H1 (cell line): ENCODE measurements around the gene COMMD1. TPM values are rescaled to one million over a fixed set of nuclear protein-coding genes. Genes with fewer than 3 reads are reported as not detected.

Experiments used
- CTCF ChIA-PET: fragments of 300-600 bp; sonication (Branson Sonifier 250); formaldehyde crosslinking; loops from one replicate; lab custom pipeline; 2021; ENCODE audit not compliant: partially characterized antibody; lab: Charles Lee
- POLR2A ChIA-PET: fragments of 300-600 bp; sonication (Branson Sonifier 250); formaldehyde crosslinking; loops from one replicate; lab custom pipeline; 2021; ENCODE audit warnings: inconsistent platforms; ENCODE audit not compliant: partially characterized antibody; lab: Charles Lee
- DNase-seq, 2 experiments: peaks; one replicate each; pipeline versions ENCODE4 v3.0.0 to v3.0.0-alpha.2; 2010 to 2022; ENCODE audit warnings: low spot score in 2 of 2, low read depth in 1 of 2, mixed read lengths in 1 of 2
- FAIRE-seq: peaks from 2 replicates; lab custom pipeline; 2011; peaks lifted over from hg19 to GRCh38; lab: Jason Lieb, UNC
- H2AFZ ChIP-seq: 2 replicates; pipeline ENCODE4 v1.8.1; 2012; ENCODE audit warnings: low read length, inconsistent platforms
- H2AK5ac ChIP-seq: 2 replicates; pipeline ENCODE4 v1.6.1; 2013; ENCODE audit warnings: low read depth, low read length
- H2BK120ac ChIP-seq: replicated peaks from 2 replicates; pipeline ENCODE3; 2013; ENCODE audit warnings: low read depth, low read length, inconsistent platforms
- H2BK12ac ChIP-seq: 2 replicates; pipeline ENCODE4 v1.6.1; 2013; ENCODE audit warnings: low read depth, low read length
- H2BK15ac ChIP-seq: 2 replicates; pipeline ENCODE4 v1.6.1; 2013; ENCODE audit warnings: low read length
- H2BK20ac ChIP-seq: 2 replicates; pipeline ENCODE4 v1.6.1; 2013; ENCODE audit warnings: low read length
- H2BK5ac ChIP-seq: 2 replicates; pipeline ENCODE4 v1.6.1; 2013; ENCODE audit warnings: low read depth, low read length
- H3K14ac ChIP-seq: 2 replicates; pipeline ENCODE4 v1.6.1; 2013; ENCODE audit warnings: inconsistent platforms; ENCODE audit not compliant: insufficient read length
- H3K18ac ChIP-seq: 2 replicates; pipeline ENCODE4 v1.6.1; 2013; ENCODE audit warnings: low read length; ENCODE audit errors: extremely low read depth
- H3K23ac ChIP-seq: 2 replicates; pipeline ENCODE4 v1.6.1; 2013; ENCODE audit warnings: inconsistent platforms; ENCODE audit not compliant: insufficient read length
- H3K23me2 ChIP-seq: 2 replicates; pipeline ENCODE4 v1.6.1; 2013; ENCODE audit warnings: low read depth, low read length
- H3K27ac ChIP-seq: 2 replicates; pipeline ENCODE4 v1.6.1; 2011; ENCODE audit warnings: low read depth, low read length, inconsistent platforms
- H3K27me3 ChIP-seq, 4 experiments: replicated peaks in 1 of 4; 1 replicate in 1 of 4; 2 replicates in 3 of 4; pipeline versions ENCODE4 v1.6.1 to v1.8.1; 2011 to 2013; ENCODE audit warnings: low read length in 3 of 4, mild to moderate bottlenecking in 3 of 4, inconsistent platforms in 2 of 4, mixed read lengths in 2 of 4, moderate library complexity in 1 of 4; ENCODE audit not compliant: control insufficient read depth in 3 of 4, insufficient read depth in 3 of 4; ENCODE audit errors: extremely low read depth in 1 of 4
- H3K36me3 ChIP-seq, 4 experiments: 2 replicates each; pipeline versions ENCODE4 v1.6.1 to v1.8.1; 2011 to 2013; ENCODE audit warnings: mild to moderate bottlenecking in 4 of 4, low read length in 3 of 4, moderate library complexity in 2 of 4, control low read depth in 1 of 4, inconsistent platforms in 1 of 4; ENCODE audit not compliant: insufficient read depth in 4 of 4, control insufficient read depth in 2 of 4
- H3K4ac ChIP-seq: replicated peaks from 2 replicates; pipeline ENCODE3; 2013; ENCODE audit warnings: low read length, low read depth, mixed read lengths, inconsistent platforms; ENCODE audit not compliant: insufficient read length
- H3K4me1 ChIP-seq, 4 experiments: replicated peaks in 1 of 4; 1 replicate in 1 of 4; 2 replicates in 3 of 4; pipeline versions ENCODE4 v1.6.1 to v1.8.1; 2011 to 2013; ENCODE audit warnings: low read length in 3 of 4, inconsistent platforms in 2 of 4, mixed read lengths in 1 of 4; ENCODE audit not compliant: insufficient read depth in 4 of 4, control insufficient read depth in 3 of 4
- H3K4me2 ChIP-seq, 2 experiments: 2 replicates each; pipeline versions ENCODE4 v1.6.1 to v1.8.1; 2011 to 2013; ENCODE audit warnings: low read depth in 2 of 2, low read length in 2 of 2, control low read depth in 1 of 2, inconsistent platforms in 1 of 2, mild to moderate bottlenecking in 1 of 2; ENCODE audit not compliant: insufficient read depth in 1 of 2
- H3K4me3 ChIP-seq, 4 experiments: fragments of 200-600, 300-600 bp in 1 of 4; sonication (generic), shearing (Covaris generic), sonication (Bioruptor Twin) in 1 of 4; 2 replicates each; pipeline versions ENCODE4 v1.5.1 to v1.8.1; 2011 to 2016; ENCODE audit warnings: low read length in 4 of 4, low read depth in 3 of 4, control low read depth in 2 of 4, inconsistent platforms in 2 of 4, mild to moderate bottlenecking in 2 of 4, mixed read lengths in 1 of 4, moderate library complexity in 1 of 4; ENCODE audit not compliant: insufficient read depth in 2 of 4; ENCODE audit errors: extremely low read depth in 1 of 4
- H3K56ac ChIP-seq: replicated peaks from 2 replicates; pipeline ENCODE3; 2013; ENCODE audit warnings: low read depth, mild to moderate bottlenecking, mixed read lengths, low read length, inconsistent platforms; ENCODE audit not compliant: insufficient read length
- H3K79me1 ChIP-seq: 2 replicates; pipeline ENCODE4 v1.6.1; 2013; ENCODE audit warnings: low read depth, low read length, control low read depth
- H3K79me2 ChIP-seq, 2 experiments: 2 replicates each; pipeline versions ENCODE4 v1.6.1 to v1.8.1; 2012 to 2013; ENCODE audit warnings: low read length in 2 of 2, mild to moderate bottlenecking in 2 of 2, inconsistent platforms in 1 of 2; ENCODE audit not compliant: insufficient read depth in 2 of 2, control insufficient read depth in 1 of 2
- H3K9ac ChIP-seq, 4 experiments: replicated peaks in 1 of 4; 1 replicate in 1 of 4; 2 replicates in 3 of 4; pipeline versions ENCODE4 v1.6.1 to v1.8.1; 2011 to 2013; ENCODE audit warnings: low read depth in 3 of 4, low read length in 3 of 4, control low read depth in 2 of 4, mild to moderate bottlenecking in 2 of 4, moderate library complexity in 2 of 4, inconsistent platforms in 1 of 4; ENCODE audit errors: extremely low read depth in 1 of 4
- H3K9me3 ChIP-seq, 2 experiments: 2 replicates each; pipeline versions ENCODE4 v1.6.1 to v1.8.1; 2012 to 2013; ENCODE audit warnings: mild to moderate bottlenecking in 2 of 2, moderate library complexity in 2 of 2, control low read depth in 1 of 2, inconsistent platforms in 1 of 2, low read depth in 1 of 2, low read length in 1 of 2, mixed read lengths in 1 of 2; ENCODE audit not compliant: insufficient read depth in 2 of 2
- H4K20me1 ChIP-seq, 2 experiments: replicated peaks in 1 of 2; 2 replicates each; pipeline versions ENCODE3 to v1.8.1; 2011 to 2013; ENCODE audit warnings: inconsistent platforms in 2 of 2, low read length in 2 of 2, mild to moderate bottlenecking in 1 of 2; ENCODE audit not compliant: insufficient read depth in 2 of 2, control insufficient read depth in 1 of 2
- H4K5ac ChIP-seq: 2 replicates; pipeline ENCODE4 v1.6.1; 2013; ENCODE audit warnings: low read length, low read depth, mixed read lengths, inconsistent platforms; ENCODE audit not compliant: insufficient read length
- H4K8ac ChIP-seq: 2 replicates; pipeline ENCODE4 v1.8.0; 2013; ENCODE audit warnings: mild to moderate bottlenecking, moderate library complexity, low read length, inconsistent platforms; ENCODE audit not compliant: insufficient read depth; ENCODE audit errors: extremely low read depth
- H4K91ac ChIP-seq: replicated peaks from 2 replicates; pipeline ENCODE3; 2013; ENCODE audit warnings: low read length, mixed read lengths, inconsistent platforms; ENCODE audit not compliant: insufficient read length
- CBX8 ChIP-seq: fragments of 300-800, 300-1000 bp; sonication (generic); IDR thresholded peaks from 2 replicates; pipeline ENCODE4 v1.7.1; 2016; ENCODE audit warnings: low read depth, low read length, borderline replicate concordance
- CTBP2 ChIP-seq: IDR thresholded peaks from 2 replicates; pipeline ENCODE4 v1.7.0; 2011; ENCODE audit warnings: borderline replicate concordance, mild to moderate bottlenecking, moderate library complexity, mixed read lengths, low read length; ENCODE audit not compliant: insufficient read depth, insufficient read length
- CTCF ChIP-seq, 3 experiments: IDR thresholded peaks; 1 replicate in 2 of 3; 2 replicates in 1 of 3; pipeline versions ENCODE4 v1.5.1 to v1.6.1; 2011; ENCODE audit warnings: low read length in 3 of 3, mild to moderate bottlenecking in 3 of 3, inconsistent platforms in 2 of 3, low read depth in 1 of 3, moderate library complexity in 1 of 3; ENCODE audit not compliant: insufficient read depth in 1 of 3; ENCODE audit errors: control extremely low read depth in 1 of 3
- GTF2F1 ChIP-seq: IDR thresholded peaks from 2 replicates; pipeline ENCODE4 v1.6.1; 2012; ENCODE audit warnings: low read depth, low read length, improper control_type of control experiment, borderline replicate concordance
- JUN ChIP-seq: IDR thresholded peaks from 2 replicates; pipeline ENCODE4 v1.6.1; 2011; ENCODE audit warnings: low read depth, mild to moderate bottlenecking, improper control_type of control experiment, low read length
- POLR2AphosphoS5 ChIP-seq: IDR thresholded peaks from 2 replicates; pipeline ENCODE4 v1.6.1; 2011; ENCODE audit warnings: low read depth, low read length
- RAD21 ChIP-seq, 2 experiments: IDR thresholded peaks in 1 of 2; conservative IDR thresholded peaks in 1 of 2; 2 replicates each; pipeline ENCODE4 v1.6.1; 2011; ENCODE audit warnings: low read depth in 2 of 2, low read length in 2 of 2, improper control_type of control experiment in 1 of 2, inconsistent platforms in 1 of 2, mild to moderate bottlenecking in 1 of 2, moderate library complexity in 1 of 2
- TAF1 ChIP-seq: IDR thresholded peaks from 2 replicates; pipeline ENCODE4 v1.6.1; 2011; ENCODE audit warnings: mild to moderate bottlenecking, low read depth, low read length
- WGBS, 2 experiments: shearing (Covaris generic) in 1 of 2; methylation state at CpG; one replicate each; pipeline versions ENCODE4 v1.1.6 to v1.1.7; 2013 to 2015; ENCODE audit warnings: low lambda C conversion rate in 2 of 2, mixed read lengths in 2 of 2, inconsistent platforms in 1 of 2, low coverage in 1 of 2, missing lambda C conversion rate in 1 of 2; ENCODE audit not compliant: insufficient replicate concordance in 2 of 2, insufficient coverage in 1 of 2, insufficient read length in 1 of 2; ENCODE audit errors: extremely low coverage in 1 of 2, missing lambda C conversion rate in 1 of 2; 5-methylcytosine and 5-hydroxymethylcytosine counted together
- polyA plus RNA-seq, 7 experiments: library from polyadenylated mRNA; depleted of rRNA in 3 of 7; stranded (reverse) in 5 of 7; unstranded in 2 of 7; fragments of >200 nt in 5 of 7; fragments of 200-250 nt in 2 of 7; gene quantifications; 1 replicate in 5 of 7; 2 replicates in 1 of 7; 4 replicates in 1 of 7; pipeline versions ENCODE4 v1.2.1 to v1.2.3, GENCODE V29; 2011 to 2013; ENCODE audit warnings: missing spikeins in 2 of 7, mixed read lengths in 2 of 7
- total RNA-seq: library from RNA; stranded (reverse); fragmentation: NEBNext Ultra II Directional; extraction: Animal tissue kit (Norgen Biotek cat#: 25700); gene quantifications from 2 replicates; pipeline ENCODE4 v1.2.1, GENCODE V29; 2021

COMMD1 gene
- total and polyA plus RNA-seq, 2 of the 8 experiments (the other 6 are each of a cell fraction or from before 2014, with no cell fraction given), result 23.5 to 28.3 TPM

DNA sequence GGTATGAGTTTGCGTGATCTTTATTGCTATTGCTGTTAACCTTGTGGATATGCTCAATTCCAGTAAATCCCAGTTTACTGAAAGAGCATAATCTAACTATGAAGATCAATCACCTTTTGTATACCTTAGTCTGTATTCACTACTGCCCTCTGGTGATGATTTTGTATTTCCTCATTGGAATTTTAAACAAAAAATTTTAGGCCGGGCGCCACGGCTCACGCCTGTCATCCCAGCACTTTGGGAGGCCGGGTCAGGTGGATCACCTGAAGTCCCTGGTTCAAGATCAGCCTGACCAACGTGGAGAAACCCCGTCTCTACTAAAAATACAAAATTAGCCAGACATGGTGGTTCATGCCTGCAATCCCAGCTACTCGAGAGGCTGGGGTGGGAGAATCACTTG, 5.1 kb downstream of the COMMD1 start:
- no peaks in the 10 kb centered on the region for H3K79me1 ChIP-seq
- no peak overlapping the region for H3K9ac ChIP-seq
- no peak overlapping the region for H4K8ac ChIP-seq
- H3K27me3 ChIP-seq, result no peaks in the 10 kb centered on the region
- H3K4ac ChIP-seq, result no peak overlapping the region
- no peak overlapping the region for H2BK5ac ChIP-seq
- CTCF ChIA-PET, result interaction anchor here (0.6 to 4.7 kb wide), 9 partner anchors 9 to 745 kb away, joined by 3 to 17 read pairs (median 4); no protein-coding TSS in a partner anchor
- no peak overlapping the region for H3K14ac ChIP-seq
- H2BK120ac ChIP-seq, result no peak overlapping the region
- H4K20me1 ChIP-seq, result no peaks in the 10 kb centered on the region
- H3K79me2 ChIP-seq, result no peaks in the 10 kb centered on the region
- H3K4me2 ChIP-seq, result no peak overlapping the region
- no peak overlapping the region for H4K91ac ChIP-seq
- no peak overlapping the region for H2AFZ ChIP-seq
- no peak overlapping the region for H3K18ac ChIP-seq
- no peak for TF ChIP-seq TAF1
- no peak for TF ChIP-seq CTBP2
- TF ChIP-seq RAD21 (IDR thresholded peaks at IDR 0.05 in 1 of 2, conservative IDR thresholded peaks at IDR 0.05 in 1 of 2; ENCODE audit: low read depth in 2 of 2, low read length in 2 of 2), result peak in 1 of 2 experiments; percentile 8; a peak in 1 of 4 replicates
- TF ChIP-seq CTCF (IDR thresholded peaks at IDR 0.05; ENCODE audit: control extremely low read depth in 1 of 3, insufficient read depth in 1 of 3, low read depth in 1 of 3, low read length in 3 of 3), result peak in 1 of 3 experiments; percentile 23; a peak in 1 of 4 replicates
- no peak for TF ChIP-seq POLR2AphosphoS5
- no peak for TF ChIP-seq GTF2F1
- TF ChIP-seq JUN, result no peak
- TF ChIP-seq CBX8, result no peak
- no peak overlapping the region for H3K56ac ChIP-seq
- no peak overlapping the region for H3K4me3 ChIP-seq
- 89% methylated on average over 9 of the region's 9 CpGs; no CpG with 5 or more reads in 1 of the 2 experiments for WGBS, 2 experiments
- no peak overlapping the region for H3K27ac ChIP-seq
- no peaks in the 10 kb centered on the region for H3K4me1 ChIP-seq
- FAIRE-seq, result no peak
- no peak overlapping the region for H4K5ac ChIP-seq
- no peaks in the 10 kb centered on the region for H3K9me3 ChIP-seq
- H2BK15ac ChIP-seq, result no peak overlapping the region
- H2AK5ac ChIP-seq, result no peak overlapping the region
- H3K23ac ChIP-seq, result no peak overlapping the region
- H2BK12ac ChIP-seq, result no peak overlapping the region
- POLR2A ChIA-PET, result interaction anchor here (1.5 kb wide), 1 partner anchor 13 kb away, joined by 4 read pairs; no protein-coding TSS in a partner anchor
- H3K36me3 ChIP-seq, result no peaks in the 10 kb centered on the region
- H3K23me2 ChIP-seq, result 0 out of 2 replicates have a peak, but pooled peaks cover 1% of the 10 kb centered on the region
- no peak for DNase-seq
- H2BK20ac ChIP-seq, result no peak overlapping the region
